Measurements from ENCODE around the gene CEP170.
"Not testable (repeated sequence)": the region's sequence is repeated elsewhere in the genome, so short reads cannot be mapped to it uniquely, and the experiment has no call there.

Gene CEP170

GRCh38 chr1:243230914-243231313 lies 24.2 kb downstream of the CEP170 start:
- no peak for DNase-seq

- no peak for DNase-seq
These were observed 25.6 kb downstream of the CEP170 start for GRCh38 chr1:243229526-243229925.

GRCh38 chr1:243227622-243228021 lies 27.5 kb downstream of the CEP170 start:
- no peak for DNase-seq

GRCh38 chr1:243218059-243218458 lies 37.0 kb downstream of the CEP170 start:
- no peak for DNase-seq

- no peak for DNase-seq
These were observed 37.7 kb downstream of the CEP170 start for GRCh38 chr1:243217349-243217748.

GRCh38 chr1:243216741-243217140 lies 38.3 kb downstream of the CEP170 start:
- DNase-seq = no peak

GRCh38 chr1:243215276-243215875 lies 39.7 kb downstream of the CEP170 start:
- DNase-seq = not testable (repeated sequence)

GRCh38 chr1:243213045-243213787 lies 41.9 kb downstream of the CEP170 start:
- no peak for DNase-seq

GRCh38 chr1:243211984-243212383 lies 43.1 kb downstream of the CEP170 start:
- DNase-seq = not testable (repeated sequence)

GRCh38 chr1:243205026-243205501 lies 50.0 kb downstream of the CEP170 start:
- not testable (repeated sequence) for DNase-seq

- not testable (repeated sequence) for DNase-seq
These were observed 50.7 kb downstream of the CEP170 start for GRCh38 chr1:243204336-243204735.

GRCh38 chr1:243203196-243203595 lies 51.9 kb downstream of the CEP170 start:
- not testable (repeated sequence) for DNase-seq

- not testable (repeated sequence) for DNase-seq
These were observed 53.8 kb downstream of the CEP170 start for GRCh38 chr1:243201316-243201715.

GRCh38 chr1:243197524-243197923 lies 57.6 kb downstream of the CEP170 start:
- DNase-seq = not testable (repeated sequence)

- not testable (repeated sequence) for DNase-seq
These were observed 61.8 kb downstream of the CEP170 start for GRCh38 chr1:243193330-243193729.

GRCh38 chr1:243186201-243186995 lies 68.7 kb downstream of the CEP170 start:
- DNase-seq = not testable (repeated sequence)

- not testable (repeated sequence) for DNase-seq
These were observed 70.3 kb downstream of the CEP170 start for GRCh38 chr1:243184787-243185186.

GRCh38 chr1:243183661-243184060 lies 71.4 kb downstream of the CEP170 start:
- DNase-seq = not testable (repeated sequence)

GRCh38 chr1:243183176-243183575 lies 71.9 kb downstream of the CEP170 start:
- DNase-seq = not testable (repeated sequence)

- no peak for DNase-seq
These were observed 75.4 kb downstream of the CEP170 start for GRCh38 chr1:243179720-243180119.

- not testable (repeated sequence) for DNase-seq
These were observed 77.3 kb downstream of the CEP170 start for GRCh38 chr1:243177792-243178191.

- DNase-seq = not testable (repeated sequence)
These were observed 81.2 kb downstream of the CEP170 start for GRCh38 chr1:243173758-243174369.

- DNase-seq = not testable (repeated sequence)
These were observed 90.2 kb downstream of the CEP170 start for GRCh38 chr1:243164911-243165310.
